ENCODE results near the gene HIC1. TPM values are rescaled to one million over a fixed set of nuclear protein-coding genes. Genes with fewer than 3 reads are reported as not detected.

The HIC1 gene
- total RNA-seq, 2 experiments from 2014 or later: 0.19 to 0.32 TPM

GRCh38 chr17:2067048-2067561 is 12.2 kb downstream of the HIC1 start:
- Histone ChIP-seq H3K79me2 (ENCODE audit: insufficient read depth, low read depth, low read length) (no peaks in the 10 kb centered on the region), H4K20me1 (ENCODE audit: insufficient read depth, low read length) (no peaks in the 10 kb centered on the region), H3K9me3 (ENCODE audit: low read length) (no peaks in the 10 kb centered on the region), H3K9me2 (ENCODE audit: insufficient read depth, low read length) (no peaks in the 10 kb centered on the region), H3K4me1 (ENCODE audit: insufficient read depth, low read length, poor library complexity, severe bottlenecking) (peaks cover 28% of the 10 kb centered on the region), H2AFZ (ENCODE audit: low read length) (no peak overlapping the region), H3K4me2 (ENCODE audit: low read length) (no peak overlapping the region), H3K4me3 (ENCODE audit: low read depth, low read length, poor library complexity, severe bottlenecking) (no peak overlapping the region), H3K27ac (ENCODE audit: low read depth, low read length, poor library complexity, severe bottlenecking) (no peak overlapping the region), H3K36me3 (ENCODE audit: insufficient read depth, low read length) (no peaks in the 10 kb centered on the region)
- DNase-seq (ENCODE audit: low spot score): no peak
- POLR2A ChIA-PET: no interaction called here
- CTCF ChIA-PET (ENCODE audit: unreplicated experiment): no interaction called here
- no peak for TF ChIP-seq CTCF (conservative IDR thresholded peaks at IDR 0.05; ENCODE audit: low read length)
- no peak for TF ChIP-seq EZH2phosphoT487 (IDR thresholded peaks at IDR 0.05; ENCODE audit: borderline replicate concordance, low read depth, low read length)
- intact Hi-C loops (cut with micrococcal nuclease; ENCODE audit: unreplicated experiment): no loop called here
- no TSS peak for BruUV-seq (replicated peaks)

GRCh38 chr17:2067608-2068024 is 12.7 kb downstream of the HIC1 start:
- DNase-seq (ENCODE audit: low spot score): no peak
- Histone ChIP-seq H3K36me3 (ENCODE audit: insufficient read depth, low read length) (no peaks in the 10 kb centered on the region), H3K9me2 (ENCODE audit: insufficient read depth, low read length) (no peaks in the 10 kb centered on the region), H2AFZ (ENCODE audit: low read length) (no peak overlapping the region), H3K79me2 (ENCODE audit: insufficient read depth, low read depth, low read length) (no peaks in the 10 kb centered on the region), H4K20me1 (ENCODE audit: insufficient read depth, low read length) (no peaks in the 10 kb centered on the region), H3K4me3 (ENCODE audit: low read depth, low read length, poor library complexity, severe bottlenecking) (no peak overlapping the region), H3K9me3 (ENCODE audit: low read length) (no peaks in the 10 kb centered on the region), H3K4me1 (ENCODE audit: insufficient read depth, low read length, poor library complexity, severe bottlenecking) (peaks cover 28% of the 10 kb centered on the region), H3K4me2 (ENCODE audit: low read length) (no peak overlapping the region), H3K27ac (ENCODE audit: low read depth, low read length, poor library complexity, severe bottlenecking) (no peak overlapping the region)
- CTCF ChIA-PET (ENCODE audit: unreplicated experiment): no interaction called here
- intact Hi-C loops (cut with micrococcal nuclease; ENCODE audit: unreplicated experiment): no loop called here
- TF ChIP-seq CTCF (conservative IDR thresholded peaks at IDR 0.05; ENCODE audit: low read length) (no peak), EZH2phosphoT487 (IDR thresholded peaks at IDR 0.05; ENCODE audit: borderline replicate concordance, low read depth, low read length) (no peak)
- no TSS peak for BruUV-seq (replicated peaks)
- POLR2A ChIA-PET: no interaction called here

DNA sequence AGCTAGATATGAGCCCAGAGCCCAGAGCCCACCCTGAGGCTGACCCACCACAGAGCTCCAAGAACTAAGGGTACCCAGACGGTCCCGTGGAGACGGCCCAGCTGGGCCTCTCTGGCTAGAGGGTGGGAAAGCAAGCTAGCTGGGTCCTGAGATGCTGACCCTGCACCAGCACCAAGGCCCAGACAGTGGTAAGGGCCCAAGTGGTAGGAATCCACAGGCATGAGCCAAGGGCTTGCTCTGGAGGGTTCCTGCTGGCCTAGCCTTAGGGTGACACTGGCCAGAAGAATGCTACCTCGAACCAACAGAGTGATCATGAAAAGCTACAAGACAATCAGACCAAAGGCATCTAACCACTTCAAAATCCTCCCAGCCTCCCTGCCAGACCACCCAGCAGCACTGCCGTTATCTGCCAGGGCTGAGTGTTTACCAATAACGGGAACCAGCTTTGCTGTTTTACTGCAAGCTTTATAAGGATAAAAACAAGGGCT is 13.2 kb downstream of the HIC1 start:
- H3K36me3 ChIP-seq (ENCODE audit: insufficient read depth, low read length): no peaks in the 10 kb centered on the region
- CTCF ChIA-PET (ENCODE audit: unreplicated experiment): interaction anchor here (1.5 kb wide), 1 partner anchor 81 kb away, joined by 4 read pairs; no protein-coding TSS in a partner anchor
- no peaks in the 10 kb centered on the region for H3K9me3 ChIP-seq (ENCODE audit: low read length)
- H4K20me1 ChIP-seq (ENCODE audit: insufficient read depth, low read length): no peaks in the 10 kb centered on the region
- no peak for TF ChIP-seq CTCF (conservative IDR thresholded peaks at IDR 0.05; ENCODE audit: low read length)
- TF ChIP-seq EZH2phosphoT487 (IDR thresholded peaks at IDR 0.05; ENCODE audit: borderline replicate concordance, low read depth, low read length): no peak
- no peak overlapping the region for H3K4me2 ChIP-seq (ENCODE audit: low read length)
- H3K9me2 ChIP-seq (ENCODE audit: insufficient read depth, low read length): no peaks in the 10 kb centered on the region
- H3K27ac ChIP-seq (ENCODE audit: low read depth, low read length, poor library complexity, severe bottlenecking): peak overlapping the region; percentile 16
- DNase-seq (ENCODE audit: low spot score): no peak
- H3K4me1 ChIP-seq (ENCODE audit: insufficient read depth, low read length, poor library complexity, severe bottlenecking): peaks cover 28% of the 10 kb centered on the region
- no peak overlapping the region for H3K4me3 ChIP-seq (ENCODE audit: low read depth, low read length, poor library complexity, severe bottlenecking)
- H3K79me2 ChIP-seq (ENCODE audit: insufficient read depth, low read depth, low read length): no peaks in the 10 kb centered on the region
- POLR2A ChIA-PET: no interaction called here
- no TSS peak for BruUV-seq (replicated peaks)
- intact Hi-C loops (cut with micrococcal nuclease; ENCODE audit: unreplicated experiment): no loop called here
- H2AFZ ChIP-seq (ENCODE audit: low read length): no peak overlapping the region

Measured in OCI-LY7 (cell line).